Astrocyte of the cerebellum (primary cell): ENCODE data around the gene SETD1A.
A peak's percentile ranks its signal among the peaks of the same experiment; 100 is the strongest.

Experiments
- DNase-seq: peaks from one replicate; pipeline ENCODE4 v3.0.0-alpha.2; 2011; ENCODE audit warnings: low read depth
- H3K4me3 ChIP-seq: 2 replicates; pipeline ENCODE4 v1.5.1; 2011; ENCODE audit warnings: mild to moderate bottlenecking, low read depth, low read length, moderate library complexity
- CTCF ChIP-seq: IDR thresholded peaks from 2 replicates; pipeline ENCODE4 v1.5.1; 2012; ENCODE audit warnings: low read length, low read depth, moderate library complexity, mild to moderate bottlenecking; ENCODE audit errors: missing control alignments
- in situ Hi-C: cut with HindIII; loops from 2 replicates; pipeline ENCODE4 v1.10.0; 2017; ENCODE audit warnings: low sequenced_read_pairs

SETD1A gene

GRCh38 chr16:30957456-30958174, at the start of gene SETD1A:
Gene SETD1A, plus strand, starts transcription at chr16:30957754. Its CDS starts 978 bp downstream, at chr16:30958732.
- no peak for TF ChIP-seq CTCF

DNA sequence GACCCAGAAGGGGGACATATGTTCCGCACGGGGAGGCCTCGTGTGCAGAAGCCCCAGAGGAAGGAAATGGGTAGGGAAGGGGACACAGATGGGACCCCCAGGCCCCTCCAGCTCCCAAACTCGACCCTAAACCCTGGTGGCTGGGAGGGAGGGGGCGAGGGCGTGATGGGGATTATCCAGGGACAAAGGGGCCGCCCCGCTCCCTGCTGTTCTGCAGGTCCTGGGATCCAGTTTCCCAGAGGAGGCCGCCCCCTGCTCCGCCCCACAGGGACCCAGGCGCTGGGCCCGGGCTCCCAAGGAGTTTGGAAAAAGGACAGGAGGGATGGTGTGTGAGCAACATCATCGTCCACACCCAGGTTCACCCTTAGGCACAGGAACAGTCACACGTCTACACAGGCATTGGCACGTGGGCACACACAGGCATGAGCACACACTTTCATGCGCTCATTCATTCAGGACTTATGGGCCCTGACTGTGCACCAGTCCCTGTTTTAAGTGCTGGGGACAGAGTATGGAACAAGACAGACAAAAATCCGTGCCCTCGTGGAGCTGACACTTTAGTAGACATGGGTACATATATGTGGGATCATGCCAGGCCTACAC, 47.0 kb upstream of the SETD1A start:
- TF ChIP-seq CTCF = no peak
- no peak overlapping the region for H3K4me3 ChIP-seq
- DNase-seq = no peak
- in situ Hi-C loops = no loop called here

More at GRCh38 chr16:30957456-30958174, at the start of gene SETD1A:
- peak within 1 kb of the TSS; percentile 82 for H3K4me3 ChIP-seq
- DNase-seq = peak; percentile 89
- in situ Hi-C loops = no loop called here

DNA sequence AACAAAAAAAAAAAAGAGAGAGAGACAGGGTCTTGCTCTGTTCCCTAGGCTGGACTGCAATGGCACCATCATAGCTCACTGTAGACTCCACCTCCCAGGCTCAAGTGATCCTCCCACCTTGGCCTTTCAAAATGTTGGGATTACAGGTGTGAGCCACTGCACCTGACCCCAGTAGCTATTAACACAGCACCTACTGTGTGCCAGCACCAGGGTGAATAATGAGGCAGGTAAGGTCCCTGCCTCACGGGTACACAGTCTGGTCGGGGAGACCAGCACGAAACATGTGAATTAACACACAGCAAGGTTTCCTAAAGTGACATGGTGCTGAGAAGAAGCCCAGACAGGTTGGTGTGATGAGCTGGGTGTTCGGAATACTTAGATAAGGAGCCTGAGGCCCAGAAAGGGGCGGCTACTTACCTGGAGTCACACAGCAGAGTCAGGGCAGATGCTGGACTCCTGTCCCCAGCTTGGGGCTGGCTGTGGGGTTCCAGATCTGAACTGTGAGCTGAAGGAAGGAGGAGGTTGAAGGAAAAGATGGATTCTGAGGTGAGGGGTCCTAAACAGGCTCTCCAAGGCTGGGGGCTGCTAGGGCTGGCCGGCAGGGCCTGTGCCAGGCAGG, 44.7 kb upstream of the SETD1A start:
- no peak for DNase-seq
- H3K4me3 ChIP-seq = no peak overlapping the region
- in situ Hi-C loops = no loop called here
- TF ChIP-seq CTCF = no peak

GRCh38 chr16:30914830-30915229, 42.7 kb upstream of the SETD1A start:
- no peak overlapping the region for H3K4me3 ChIP-seq
- in situ Hi-C loops = no loop called here
- TF ChIP-seq CTCF = no peak
- DNase-seq = no peak

DNA sequence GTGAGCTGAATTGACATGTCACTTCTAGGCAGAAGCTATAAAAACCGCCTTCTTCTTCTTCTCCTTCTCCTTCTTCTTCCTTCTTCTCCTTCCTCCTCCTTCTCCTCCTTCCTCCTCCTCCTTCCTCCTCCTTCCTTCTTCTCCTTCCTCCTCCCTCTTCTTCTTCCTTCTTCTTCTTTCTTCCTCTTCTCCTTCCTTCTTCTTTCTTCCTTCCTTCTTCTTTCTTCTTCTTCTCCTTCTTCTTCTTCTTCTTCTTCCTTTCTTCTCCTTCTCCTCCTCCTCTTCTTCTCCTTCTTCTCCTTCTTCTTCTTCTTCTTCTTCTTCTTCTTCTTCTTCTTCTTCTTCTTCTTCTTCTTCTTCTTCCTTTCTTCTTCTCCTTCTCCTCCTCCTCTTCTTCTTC, 38.9 kb upstream of the SETD1A start:
- in situ Hi-C loops = no loop called here
- TF ChIP-seq CTCF = no peak
- H3K4me3 ChIP-seq = no peak overlapping the region
- no peak for DNase-seq

DNA sequence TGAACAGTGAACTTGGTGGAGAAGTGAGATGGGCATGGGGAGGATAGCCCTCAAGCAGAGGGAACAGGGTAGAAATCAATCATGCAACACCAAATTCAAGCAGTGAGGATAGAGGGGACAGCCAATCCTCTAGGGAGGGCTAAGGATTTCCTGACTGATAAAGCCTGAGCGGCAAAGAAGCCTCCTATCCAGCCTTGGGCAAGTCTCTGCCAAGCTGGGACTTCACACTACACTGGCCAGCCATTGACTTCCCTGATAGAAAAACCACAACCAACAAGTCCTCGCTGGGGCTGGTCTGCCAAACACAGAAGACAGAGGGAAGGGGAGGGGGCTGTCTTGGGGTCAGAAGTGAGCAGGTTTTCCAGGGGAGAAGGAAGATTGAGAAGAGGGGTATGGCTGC, 36.7 kb upstream of the SETD1A start:
- TF ChIP-seq CTCF = no peak
- H3K4me3 ChIP-seq = no peak overlapping the region
- in situ Hi-C loops = no loop called here
- no peak for DNase-seq
